Neuronal stem cell (in vitro differentiated cells): Measurements from ENCODE around the gene SLC2A13.

Experiments used
- DNase-seq: peaks from one replicate; pipeline ENCODE4 v3.0.0-alpha.2; 2013; ENCODE audit warnings: low spot score
- H2AFZ ChIP-seq: one replicate; pipeline ENCODE4 v1.6.1; 2013; ENCODE audit warnings: mild to moderate bottlenecking, low read length, inconsistent platforms
- H2AK5ac ChIP-seq: 2 replicates; pipeline ENCODE4 v1.6.1; 2013; ENCODE audit warnings: low read depth, mild to moderate bottlenecking, inconsistent platforms, low read length, moderate library complexity, mixed read lengths
- H2BK120ac ChIP-seq: 2 replicates; pipeline ENCODE4 v1.6.1; 2013; ENCODE audit warnings: low read depth, mild to moderate bottlenecking, inconsistent platforms, low read length, moderate library complexity, mixed read lengths
- H2BK12ac ChIP-seq: one replicate; pipeline ENCODE4 v1.6.1; 2013; ENCODE audit warnings: low read length, inconsistent platforms
- H2BK15ac ChIP-seq: 2 replicates; pipeline ENCODE4 v1.6.1; 2013; ENCODE audit warnings: mild to moderate bottlenecking, low read length, inconsistent platforms, mixed read lengths
- H2BK5ac ChIP-seq: one replicate; pipeline ENCODE4 v1.6.1; 2013; ENCODE audit warnings: inconsistent platforms, mild to moderate bottlenecking, low read length, moderate library complexity
- H3K14ac ChIP-seq: one replicate; pipeline ENCODE4 v1.6.1; 2013; ENCODE audit warnings: low read length, inconsistent platforms
- H3K18ac ChIP-seq: 2 replicates; pipeline ENCODE4 v1.6.1; 2013; ENCODE audit warnings: low read length, inconsistent platforms
- H3K23ac ChIP-seq: 2 replicates; pipeline ENCODE4 v1.6.1; 2013; ENCODE audit warnings: low read depth, mild to moderate bottlenecking, mixed read lengths, low read length, inconsistent platforms; ENCODE audit not compliant: poor library complexity
- H3K27ac ChIP-seq: replicated peaks from 3 replicates; pipeline ENCODE4 v1.5.1; 2013; ENCODE audit warnings: low read length, inconsistent platforms
- H3K27me3 ChIP-seq, 3 experiments: 2 replicates each; pipeline ENCODE4 v1.6.1; 2013; ENCODE audit warnings: low read length in 3 of 3, mild to moderate bottlenecking in 2 of 3, inconsistent platforms in 1 of 3, low read depth in 1 of 3, mixed read lengths in 1 of 3, moderate library complexity in 1 of 3; ENCODE audit not compliant: control insufficient read depth in 3 of 3, insufficient read depth in 3 of 3
- H3K36me3 ChIP-seq, 2 donors: replicated peaks in 1 of 2; 2 replicates each; pipeline ENCODE4 v1.6.1; 2013; ENCODE audit warnings: low read length in 2 of 2; ENCODE audit not compliant: control insufficient read depth in 2 of 2, insufficient read depth in 2 of 2
- H3K4ac ChIP-seq: 2 replicates; pipeline ENCODE4 v1.6.1; 2013; ENCODE audit warnings: inconsistent platforms, mild to moderate bottlenecking, low read length, moderate library complexity
- H3K4me1 ChIP-seq, 2 donors: 1 replicate in 1 of 2; 2 replicates in 1 of 2; pipeline ENCODE4 v1.6.1; 2013; ENCODE audit warnings: low read length in 2 of 2, low read depth in 1 of 2; ENCODE audit not compliant: control insufficient read depth in 2 of 2, insufficient read depth in 1 of 2
- H3K4me2 ChIP-seq: one replicate; pipeline ENCODE4 v1.6.1; 2013; ENCODE audit warnings: mild to moderate bottlenecking, low read length, inconsistent platforms; ENCODE audit not compliant: insufficient read depth, poor library complexity, severe bottlenecking
- H3K4me3 ChIP-seq, 2 donors: 2 replicates each; pipeline ENCODE4 v1.5.1; 2013; ENCODE audit warnings: low read length in 2 of 2, mild to moderate bottlenecking in 2 of 2, inconsistent platforms in 1 of 2, moderate library complexity in 1 of 2
- H3K79me1 ChIP-seq: one replicate; pipeline ENCODE4 v1.6.1; 2013; ENCODE audit warnings: low read depth, mild to moderate bottlenecking, inconsistent platforms, low read length, moderate library complexity
- H3K9ac ChIP-seq: one replicate; pipeline ENCODE4 v1.6.1; 2013; ENCODE audit warnings: mild to moderate bottlenecking, low read depth, low read length, inconsistent platforms; ENCODE audit not compliant: poor library complexity
- H3K9me3 ChIP-seq, 2 donors: replicated peaks in 1 of 2; 2 replicates each; pipeline versions ENCODE3 to v1.6.1; 2013; ENCODE audit warnings: low read length in 2 of 2, mild to moderate bottlenecking in 2 of 2, inconsistent platforms in 1 of 2, low read depth in 1 of 2, mixed read lengths in 1 of 2, moderate library complexity in 1 of 2; ENCODE audit not compliant: control insufficient read depth in 2 of 2, insufficient read depth in 1 of 2
- H4K8ac ChIP-seq: one replicate; pipeline ENCODE4 v1.6.1; 2013; ENCODE audit warnings: low read depth, mild to moderate bottlenecking, inconsistent platforms, low read length, moderate library complexity
- H4K91ac ChIP-seq: one replicate; pipeline ENCODE4 v1.6.1; 2013; ENCODE audit warnings: low read length, low read depth, mild to moderate bottlenecking, inconsistent platforms; ENCODE audit not compliant: poor library complexity
- WGBS, 2 donors: extraction: QIAGEN DNeasy Blood & Tissue Kit; methylation state at CpG; one replicate each; pipeline ENCODE4 v1.1.7; 2013; ENCODE audit warnings: missing lambda C conversion rate in 2 of 2, mixed read lengths in 1 of 2; ENCODE audit not compliant: insufficient read length in 2 of 2, insufficient replicate concordance in 1 of 2; ENCODE audit errors: extremely low coverage in 2 of 2; 5-methylcytosine and 5-hydroxymethylcytosine counted together

SLC2A13 gene

DNA sequence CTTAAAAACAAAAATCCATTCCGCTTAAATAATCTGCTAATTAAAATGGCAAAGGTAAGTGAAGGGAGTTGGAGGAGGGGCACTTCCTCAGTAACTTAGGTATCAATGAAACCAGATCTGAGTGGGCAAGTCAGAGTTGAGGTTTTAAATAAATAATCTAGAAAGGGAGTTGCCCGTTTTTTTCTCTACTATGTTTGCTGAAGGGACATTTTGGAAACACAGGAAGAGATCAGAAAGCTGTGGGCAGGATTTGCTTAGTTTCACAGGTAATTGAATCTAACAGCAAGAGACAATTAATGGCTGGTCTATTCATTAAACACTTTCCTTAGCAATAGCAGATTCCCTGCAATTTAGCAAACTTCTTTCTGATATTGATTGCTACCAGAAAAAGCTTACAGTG, 300.2 kb downstream of the SLC2A13 start:
- Histone ChIP-seq H2BK5ac (no peak overlapping the region), H2BK12ac (no peak overlapping the region), H3K4me2 (no peak overlapping the region), H2AK5ac (no peak overlapping the region), H3K23ac (no peak overlapping the region), H2AFZ (no peak overlapping the region), H2BK120ac (no peak overlapping the region), H4K91ac (no peak overlapping the region), H3K36me3 (no peaks in the 10 kb centered on the region), H3K14ac (no peak overlapping the region), H2BK15ac (no peak overlapping the region), H3K18ac (no peak overlapping the region), H3K9ac (no peak overlapping the region), H3K27me3 (no peaks in the 10 kb centered on the region), H4K8ac (no peak overlapping the region), H3K4me3 (no peak overlapping the region), H3K9me3 (peaks cover 0 to 5% of the 10 kb centered on the region in 2 donors), H3K27ac (no peak overlapping the region), H3K4me1 (peaks cover 0 to 4% of the 10 kb centered on the region in 2 donors), H3K79me1 (no peaks in the 10 kb centered on the region), H3K4ac (no peak overlapping the region)
- DNase-seq: no peak
- WGBS, 2 donors: no CpG with 5 or more reads among the region's 2 CpGs

DNA sequence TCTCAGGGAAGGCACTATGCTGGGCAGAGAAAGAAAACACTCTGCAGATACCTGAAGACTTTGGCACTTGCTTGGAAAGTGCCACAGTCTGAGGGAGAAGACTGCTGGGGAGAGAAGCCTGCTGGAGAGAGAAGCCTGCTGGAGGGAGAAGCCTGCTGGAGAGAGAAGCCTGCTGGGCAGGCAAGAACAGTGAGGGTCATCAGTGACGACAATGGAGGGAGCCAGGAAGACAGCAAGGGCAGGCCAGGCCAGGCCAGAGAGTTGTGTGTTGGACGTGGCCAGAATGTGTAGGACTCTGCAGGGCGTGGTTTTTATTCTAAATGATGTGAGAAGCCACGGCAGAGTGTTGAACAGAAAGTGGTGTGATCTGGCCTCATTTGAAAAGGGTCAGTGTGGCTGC, 301.0 kb downstream of the SLC2A13 start:
- Histone ChIP-seq H2BK120ac (no peak overlapping the region), H2BK12ac (no peak overlapping the region), H3K9ac (no peak overlapping the region), H3K14ac (no peak overlapping the region), H4K8ac (no peak overlapping the region), H2AFZ (peak overlapping the region; percentile 72), H3K4me2 (no peak overlapping the region), H2BK5ac (no peak overlapping the region), H3K4me3 (no peak overlapping the region), H3K23ac (no peak overlapping the region), H2AK5ac (no peak overlapping the region), H3K27me3 (no peaks in the 10 kb centered on the region), H2BK15ac (no peak overlapping the region), H4K91ac (no peak overlapping the region), H3K9me3 (peaks cover 0 to under 1% of the 10 kb centered on the region in 2 donors), H3K4me1 (peaks cover 0 to 4% of the 10 kb centered on the region in 2 donors), H3K79me1 (no peaks in the 10 kb centered on the region), H3K36me3 (no peaks in the 10 kb centered on the region), H3K4ac (no peak overlapping the region), H3K18ac (no peak overlapping the region), H3K27ac (no peak overlapping the region)
- no CpG with 5 or more reads among the region's 4 CpGs for WGBS, 2 donors
- no peak for DNase-seq

DNA sequence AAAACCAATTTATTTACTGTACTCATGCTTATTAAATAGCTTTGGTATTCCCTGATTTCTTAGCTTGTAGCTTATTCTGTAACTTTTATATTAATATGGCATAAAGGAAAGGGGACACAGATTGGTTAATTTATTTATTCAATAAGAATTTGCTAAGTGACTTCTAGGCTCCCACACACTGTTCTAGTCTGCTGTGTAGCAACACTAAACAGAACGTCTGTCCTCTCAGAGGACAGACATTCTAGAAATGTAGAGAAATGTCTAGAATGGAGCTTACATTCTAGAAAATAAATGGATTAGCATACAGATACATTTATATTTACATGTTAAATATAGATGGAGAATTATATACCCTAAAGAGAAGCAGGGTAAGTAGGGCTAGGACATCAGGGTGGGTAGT, 301.4 kb downstream of the SLC2A13 start:
- H4K8ac ChIP-seq: no peak overlapping the region
- peaks cover 0 to 4% of the 10 kb centered on the region in 2 donors for H3K4me1 ChIP-seq
- no peak overlapping the region for H2BK120ac ChIP-seq
- H2AK5ac ChIP-seq: no peak overlapping the region
- H2BK5ac ChIP-seq: no peak overlapping the region
- H3K4me2 ChIP-seq: no peak overlapping the region
- H3K9ac ChIP-seq: no peak overlapping the region
- no peak overlapping the region for H3K18ac ChIP-seq
- H3K4ac ChIP-seq: no peak overlapping the region
- no peaks in the 10 kb centered on the region for H3K79me1 ChIP-seq
- H2BK12ac ChIP-seq: no peak overlapping the region
- H3K27me3 ChIP-seq: no peaks in the 10 kb centered on the region
- WGBS, 2 donors: no CpG with 5 or more reads among the region's 1 CpG
- H4K91ac ChIP-seq: no peak overlapping the region
- H3K27ac ChIP-seq: no peak overlapping the region
- no peak overlapping the region for H2BK15ac ChIP-seq
- H3K36me3 ChIP-seq: no peaks in the 10 kb centered on the region
- no peaks in the 10 kb centered on the region for H3K9me3 ChIP-seq
- no peak overlapping the region for H3K14ac ChIP-seq
- no peak overlapping the region for H3K23ac ChIP-seq
- H3K4me3 ChIP-seq: no peak overlapping the region
- H2AFZ ChIP-seq: peak overlapping the region; percentile 72
- no peak for DNase-seq

DNA sequence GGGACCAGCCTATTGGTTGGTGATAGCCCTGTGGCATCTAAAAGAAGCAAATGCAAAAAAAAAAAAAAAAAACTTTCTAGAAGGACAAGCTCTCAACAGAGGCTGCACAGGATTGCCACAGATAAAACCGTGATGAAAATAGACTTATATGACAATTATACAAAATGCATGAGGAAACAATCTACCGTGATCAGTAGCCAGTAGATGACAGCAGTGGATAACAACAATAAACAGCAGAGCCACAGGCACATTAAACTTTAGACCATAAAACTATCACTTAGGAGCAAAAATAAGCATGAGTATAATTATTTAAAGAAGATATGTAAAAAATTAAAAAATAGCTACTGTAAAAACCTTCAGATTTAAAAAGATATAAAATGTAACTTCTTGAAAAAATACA, 302.7 kb downstream of the SLC2A13 start:
- Histone ChIP-seq H4K91ac (no peak overlapping the region), H2BK120ac (no peak overlapping the region), H3K79me1 (no peaks in the 10 kb centered on the region), H3K23ac (no peak overlapping the region), H3K27ac (no peak overlapping the region), H2AFZ (no peak overlapping the region), H2AK5ac (no peak overlapping the region), H3K4me2 (no peak overlapping the region), H3K4ac (no peak overlapping the region), H2BK5ac (no peak overlapping the region), H4K8ac (no peak overlapping the region), H2BK12ac (no peak overlapping the region), H3K9ac (no peak overlapping the region), H3K4me3 (no peak overlapping the region), H3K27me3 (no peaks in the 10 kb centered on the region), H2BK15ac (no peak overlapping the region), H3K18ac (no peak overlapping the region), H3K9me3 (no peaks in the 10 kb centered on the region), H3K14ac (no peak overlapping the region), H3K36me3 (no peaks in the 10 kb centered on the region), H3K4me1 (peaks cover 0 to 4% of the 10 kb centered on the region in 2 donors)
- no peak for DNase-seq
- WGBS, 2 donors: no CpG with 5 or more reads among the region's 2 CpGs
